NCI-H2029 (cell line): Measurements from ENCODE around the gene CCDC8.
"Not testable (repeated sequence)": the region's sequence is repeated elsewhere in the genome, so short reads cannot be mapped to it uniquely, and the experiment has no call there.

ENCODE experiments used
- DNase-seq: peaks from one replicate; lab custom pipeline; 2025; lab: John Stamatoyannopoulos, UW

CCDC8 gene, protein sequence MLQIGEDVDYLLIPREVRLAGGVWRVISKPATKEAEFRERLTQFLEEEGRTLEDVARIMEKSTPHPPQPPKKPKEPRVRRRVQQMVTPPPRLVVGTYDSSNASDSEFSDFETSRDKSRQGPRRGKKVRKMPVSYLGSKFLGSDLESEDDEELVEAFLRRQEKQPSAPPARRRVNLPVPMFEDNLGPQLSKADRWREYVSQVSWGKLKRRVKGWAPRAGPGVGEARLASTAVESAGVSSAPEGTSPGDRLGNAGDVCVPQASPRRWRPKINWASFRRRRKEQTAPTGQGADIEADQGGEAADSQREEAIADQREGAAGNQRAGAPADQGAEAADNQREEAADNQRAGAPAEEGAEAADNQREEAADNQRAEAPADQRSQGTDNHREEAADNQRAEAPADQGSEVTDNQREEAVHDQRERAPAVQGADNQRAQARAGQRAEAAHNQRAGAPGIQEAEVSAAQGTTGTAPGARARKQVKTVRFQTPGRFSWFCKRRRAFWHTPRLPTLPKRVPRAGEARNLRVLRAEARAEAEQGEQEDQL

GRCh38 chr19:46413262-46414031, at the start of gene CCDC8:
Gene CCDC8 (minus strand): TSS chr19:46413564. CDS start chr19:46412810, 754 bp downstream.
- DNase-seq: no peak

GRCh38 chr19:46461537-46461936, 48.2 kb upstream of the CCDC8 start:
- no peak for DNase-seq

DNA sequence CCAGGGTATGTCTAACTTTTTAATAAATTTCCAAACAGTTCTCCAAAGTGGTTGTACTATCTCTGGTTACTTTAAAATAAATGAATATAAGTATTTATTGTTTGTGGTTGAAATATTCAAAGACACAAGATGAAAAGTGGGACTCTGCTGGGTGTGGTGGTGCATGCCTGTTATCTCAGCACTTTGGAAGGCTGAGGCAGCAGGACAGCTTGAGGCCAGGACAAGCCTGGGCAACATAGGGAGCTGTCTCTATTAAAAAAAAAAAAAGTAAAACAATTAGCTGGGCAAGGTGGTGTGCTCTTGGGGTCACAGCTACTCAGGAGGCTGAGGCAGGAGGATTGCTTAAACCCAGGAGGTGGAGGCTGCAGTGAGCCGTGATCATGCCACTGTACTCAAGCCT, 47.6 kb upstream of the CCDC8 start:
- no peak for DNase-seq

DNA sequence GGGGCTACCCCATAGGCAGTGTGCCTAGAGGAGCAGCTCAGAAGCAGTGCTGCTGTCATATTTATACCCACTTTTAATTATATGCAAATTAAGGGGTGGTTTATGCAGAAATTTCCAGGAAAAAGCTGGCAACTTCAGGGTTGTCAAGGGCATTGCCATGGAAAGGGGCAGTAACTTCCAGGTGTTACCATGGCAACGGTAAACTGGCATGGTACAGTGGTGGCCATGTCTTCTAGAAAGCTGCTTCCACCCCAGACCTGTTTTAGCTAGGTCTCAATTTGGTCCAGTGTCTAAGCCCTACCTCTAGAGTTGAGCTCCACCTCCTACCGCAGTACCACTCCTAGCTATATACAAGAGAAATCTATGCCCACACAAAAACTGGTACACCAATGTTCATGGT, 46.7 kb upstream of the CCDC8 start:
- DNase-seq: no peak

DNA sequence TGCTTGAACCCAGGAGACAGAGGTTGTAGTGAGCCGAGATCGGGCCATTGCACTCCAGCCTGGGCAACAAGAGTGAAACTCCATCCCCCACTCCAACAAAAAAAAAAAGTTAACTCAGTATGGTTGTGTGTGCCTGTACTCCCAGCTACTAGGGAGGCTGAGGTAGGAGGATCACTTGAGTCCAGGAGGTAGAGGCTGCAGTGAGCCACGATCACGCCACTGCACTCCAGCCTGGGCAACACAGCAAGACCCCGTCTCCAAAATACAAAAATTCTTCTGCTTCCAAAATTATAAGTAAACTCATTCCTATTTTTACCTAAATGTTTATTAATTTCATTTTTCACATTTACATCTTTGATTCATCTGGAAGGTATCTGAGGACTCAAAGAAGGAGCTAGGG, 43.6 kb upstream of the CCDC8 start:
- DNase-seq: no peak

- no peak for DNase-seq
Observed at GRCh38 chr19:46454244-46454643, 40.9 kb upstream of the CCDC8 start.

DNA sequence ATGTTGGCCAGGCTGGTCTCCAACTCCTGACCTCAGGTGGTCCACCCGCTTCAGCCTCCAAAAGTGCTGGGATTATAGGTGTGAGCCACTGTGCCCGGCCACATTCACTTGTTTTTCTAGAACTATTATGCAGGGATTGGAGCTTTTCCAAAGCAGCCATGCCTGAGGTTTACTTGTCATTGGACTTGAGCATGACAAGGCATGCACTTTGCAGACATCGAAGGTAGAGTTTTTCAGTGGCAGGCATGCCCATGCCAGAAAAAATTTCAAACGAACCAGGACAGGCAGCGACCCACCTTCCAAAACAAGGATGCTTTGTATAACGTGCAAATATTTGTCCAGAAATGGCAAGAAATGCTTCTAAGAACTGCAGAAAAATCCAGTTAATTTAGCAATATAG, 40.3 kb upstream of the CCDC8 start:
- DNase-seq: no peak

DNA sequence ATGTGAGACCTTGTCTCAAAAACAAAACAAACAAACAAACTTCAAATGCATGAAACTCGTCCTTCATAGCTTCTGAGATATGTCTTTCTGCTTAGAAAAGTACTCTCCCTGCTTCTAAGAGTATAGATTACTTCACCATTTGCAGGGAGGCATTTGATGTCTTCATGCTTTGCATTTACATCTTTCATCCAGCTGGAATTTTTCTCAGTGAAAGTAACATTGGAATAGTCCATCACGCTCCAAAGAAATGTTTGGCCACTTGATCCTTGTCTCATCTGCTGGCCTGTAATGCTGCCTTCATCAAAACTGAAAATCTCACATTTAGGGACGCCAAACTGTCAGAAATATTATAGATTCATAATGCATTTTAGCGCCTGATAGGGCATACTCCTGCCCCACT, 38.8 kb upstream of the CCDC8 start:
- DNase-seq: no peak

DNA sequence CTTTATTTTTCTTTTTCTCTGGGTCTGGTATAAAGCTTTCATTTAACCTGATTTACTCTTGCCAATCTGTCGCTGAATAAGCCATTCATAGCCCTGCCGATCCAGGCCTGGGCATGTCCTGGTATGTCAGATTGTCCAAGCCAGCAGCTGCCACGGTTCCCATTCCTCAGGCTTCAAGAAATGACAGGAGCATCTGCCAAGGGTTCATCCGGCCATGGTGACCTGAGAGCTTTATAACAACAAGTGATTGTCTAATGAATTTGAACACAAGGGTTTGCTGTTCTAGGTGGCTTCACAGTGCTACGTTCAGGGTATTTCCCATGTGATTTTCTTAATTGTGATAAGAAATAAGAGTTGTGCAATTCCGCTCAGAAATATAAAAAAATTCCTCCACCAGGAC, 38.0 kb upstream of the CCDC8 start:
- DNase-seq: no peak

GRCh38 chr19:46450737-46451136, 37.4 kb upstream of the CCDC8 start:
- no peak for DNase-seq

GRCh38 chr19:46449228-46449627, 35.9 kb upstream of the CCDC8 start:
- DNase-seq: no peak

GRCh38 chr19:46448601-46449000, 35.2 kb upstream of the CCDC8 start:
- no peak for DNase-seq

GRCh38 chr19:46447824-46448223, 34.5 kb upstream of the CCDC8 start:
- DNase-seq: no peak

GRCh38 chr19:46447006-46447405, 33.6 kb upstream of the CCDC8 start:
- DNase-seq: no peak

DNA sequence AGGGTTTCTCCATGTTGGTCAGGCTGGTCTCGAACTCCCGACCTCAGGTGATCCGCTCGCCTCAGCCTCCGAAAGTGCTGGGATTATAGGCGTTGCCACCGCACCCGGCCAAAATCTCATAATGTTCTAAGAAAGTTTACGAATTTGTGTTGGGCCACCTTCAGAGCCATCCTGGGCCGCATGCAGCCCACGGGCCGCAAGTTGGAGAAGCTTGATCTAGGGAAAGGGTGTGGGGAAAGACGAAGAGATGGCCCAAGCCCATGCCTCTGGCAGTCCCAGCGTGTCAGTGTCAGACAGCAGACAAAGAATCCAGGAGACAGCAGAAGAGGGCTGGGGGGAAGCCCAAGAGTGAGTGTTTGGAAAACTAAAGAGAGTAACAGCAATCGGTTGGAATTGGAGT, 32.7 kb upstream of the CCDC8 start:
- DNase-seq: no peak

DNA sequence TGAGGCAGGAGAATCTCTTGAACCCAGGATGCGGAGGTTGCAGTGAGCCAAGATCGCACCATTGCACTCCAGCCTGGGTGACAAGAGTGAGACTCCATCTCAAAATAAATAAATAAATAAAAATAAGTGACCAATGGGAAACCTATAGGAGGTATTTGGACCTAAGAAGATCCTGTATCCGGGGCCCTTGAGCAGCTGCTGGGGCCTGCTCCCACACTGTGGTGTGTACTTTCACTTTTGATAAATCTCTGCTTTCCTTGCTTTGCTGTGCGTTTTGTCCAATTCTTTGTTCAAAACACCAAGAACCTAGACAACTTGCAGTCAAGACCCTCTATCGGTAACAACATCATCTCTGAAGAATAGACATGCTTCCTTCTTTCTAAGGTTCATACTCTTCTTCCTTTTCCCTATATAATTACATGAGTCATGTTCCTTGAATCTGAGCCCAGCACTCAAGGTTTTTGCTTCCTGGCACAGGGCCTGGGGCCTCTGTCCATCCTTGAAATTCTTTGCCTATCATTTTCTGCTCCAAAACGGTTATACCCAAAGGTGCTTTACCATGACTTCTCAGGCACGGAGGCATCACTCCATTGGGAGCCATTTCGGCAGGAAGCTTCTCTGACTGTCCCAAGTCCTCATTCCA, 29.6 kb upstream of the CCDC8 start:
- no peak for DNase-seq

- no peak for DNase-seq
Observed at GRCh38 chr19:46441866-46442265, 28.5 kb upstream of the CCDC8 start.

DNA sequence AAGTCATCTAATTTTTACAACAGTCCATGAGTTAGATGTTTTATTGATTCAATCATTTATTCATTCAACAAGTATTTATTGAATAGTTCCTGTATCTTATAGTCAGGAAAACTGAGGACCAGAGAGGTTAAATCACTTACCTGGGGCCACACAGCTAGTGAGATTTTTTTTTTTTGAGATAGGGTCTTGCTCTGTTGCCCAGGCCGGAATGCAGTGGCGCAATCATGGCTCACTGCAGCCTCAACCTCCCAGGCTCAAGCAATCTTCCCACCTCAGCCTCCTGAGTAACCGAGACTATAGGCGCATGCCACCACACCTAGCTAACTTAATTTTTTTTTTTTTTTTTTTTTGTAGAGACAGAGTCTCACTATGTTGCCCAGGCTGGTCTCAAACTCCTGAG, 22.3 kb upstream of the CCDC8 start:
- DNase-seq: not testable (repeated sequence)

- no peak for DNase-seq
Observed at GRCh38 chr19:46435009-46435408, 21.6 kb upstream of the CCDC8 start.

GRCh38 chr19:46433470-46433869, 20.1 kb upstream of the CCDC8 start:
- not testable (repeated sequence) for DNase-seq

GRCh38 chr19:46431824-46432223, 18.5 kb upstream of the CCDC8 start:
- DNase-seq: no peak

- no peak for DNase-seq
Observed at GRCh38 chr19:46429999-46430398, 16.6 kb upstream of the CCDC8 start.
